Neural cell (in vitro differentiated cells): Measurements from ENCODE around the gene RPL15.

Source experiments
- CTCF ChIP-seq: fragments of 450-650 bp; IDR thresholded peaks from 2 replicates; pipeline ENCODE4 v1.5.1; 2014; ENCODE audit warnings: antibody characterized with exemption, mild to moderate bottlenecking, moderate library complexity; ENCODE audit not compliant: poor library complexity, severe bottlenecking
- EP300 ChIP-seq: fragments of 450-650 bp; conservative IDR thresholded peaks from 2 replicates; pipeline ENCODE4 v1.6.1; 2014; ENCODE audit warnings: antibody characterized with exemption, mild to moderate bottlenecking, moderate library complexity; ENCODE audit not compliant: poor library complexity, severe bottlenecking
- EZH2 ChIP-seq: fragments of 200-600, 300-800 bp; shearing (Covaris generic), sonication (generic); IDR thresholded peaks from 2 replicates; pipeline ENCODE4 v1.6.1; 2014; ENCODE audit warnings: antibody characterized with exemption, low read length, borderline replicate concordance, mild to moderate bottlenecking; ENCODE audit not compliant: insufficient read depth, poor library complexity, severe bottlenecking
- POLR2AphosphoS5 ChIP-seq: IDR thresholded peaks from 2 replicates; pipeline ENCODE4 v1.6.1; 2012
- RAD21 ChIP-seq: fragments of 450-650 bp; conservative IDR thresholded peaks from 2 replicates; pipeline ENCODE4 v1.6.1; 2014; ENCODE audit warnings: antibody characterized with exemption, mild to moderate bottlenecking, moderate library complexity

GRCh38 chr3:23950293-23950692, 33.4 kb downstream of the RPL15 start:
- no peak for TF ChIP-seq CTCF
- no peak for TF ChIP-seq POLR2AphosphoS5
- no peak for TF ChIP-seq RAD21
- no peak for TF ChIP-seq EP300
- no peak for TF ChIP-seq EZH2
